Measurements from ENCODE around the gene BICDL2.

Gene BICDL2

DNA sequence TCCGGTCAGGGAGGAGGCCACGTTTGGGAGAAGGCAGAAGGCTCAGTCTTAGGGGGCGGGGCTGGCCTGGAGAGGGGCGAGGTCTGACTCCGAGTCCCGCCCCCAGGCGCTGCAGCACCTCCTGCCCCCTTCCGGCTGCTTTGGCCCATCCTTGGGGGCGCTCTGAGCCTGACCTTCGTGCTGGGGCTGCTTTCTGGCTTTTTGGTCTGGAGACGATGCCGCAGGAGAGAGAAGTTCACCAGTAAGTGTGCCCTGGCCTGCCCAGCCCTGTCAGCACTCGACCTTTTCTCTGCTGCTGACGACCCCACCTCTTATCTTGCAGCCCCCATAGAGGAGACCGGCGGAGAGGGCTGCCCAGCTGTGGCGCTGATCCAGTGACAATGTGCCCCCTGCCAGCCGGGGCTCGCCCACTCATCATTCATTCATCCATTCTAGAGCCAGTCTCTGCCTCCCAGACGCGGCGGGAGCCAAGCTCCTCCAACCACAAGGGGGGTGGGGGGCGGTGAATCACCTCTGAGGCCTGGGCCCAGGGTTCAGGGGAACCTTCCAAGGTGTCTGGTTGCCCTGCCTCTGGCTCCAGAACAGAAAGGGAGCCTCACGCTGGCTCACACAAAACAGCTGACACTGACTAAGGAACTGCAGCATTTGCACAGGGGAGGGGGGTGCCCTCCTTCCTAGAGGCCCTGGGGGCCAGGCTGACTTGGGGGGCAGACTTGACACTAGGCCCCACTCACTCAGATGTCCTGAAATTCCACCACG, 15.1 kb downstream of the BICDL2 start (continued):
- no peak for TF ChIP-seq ZNF768 (tag by site-specific recombination; IDR thresholded peaks at IDR 0.05)
- TF ChIP-seq ZNF23 (tag by site-specific recombination; IDR thresholded peaks at IDR 0.05; ENCODE audit: borderline replicate concordance): no peak
- TF ChIP-seq RBAK (tag by site-specific recombination; IDR thresholded peaks at IDR 0.05): no peak
- no peak for TF ChIP-seq ZNF624 (tag by site-specific recombination; IDR thresholded peaks at IDR 0.05)
- no peak for TF ChIP-seq ZBTB7A (tag by site-specific recombination; IDR thresholded peaks at IDR 0.05; ENCODE audit: low read depth)
- TF ChIP-seq ZNF747 (tag by site-specific recombination; IDR thresholded peaks at IDR 0.05): no peak
- TF ChIP-seq ZNF514 (tag by site-specific recombination; IDR thresholded peaks at IDR 0.05): no peak
- no peak for TF ChIP-seq ZSCAN16 (tag by site-specific recombination; IDR thresholded peaks at IDR 0.05)
- no peak for TF ChIP-seq KLF17 (tag by site-specific recombination; IDR thresholded peaks at IDR 0.05)
- TF ChIP-seq ZNF2 (tag by site-specific recombination; IDR thresholded peaks at IDR 0.05): peak; percentile 17
- no peak for TF ChIP-seq ZNF843 (tag by site-specific recombination; IDR thresholded peaks at IDR 0.05)
- TF ChIP-seq ZNF423 (tag by site-specific recombination; IDR thresholded peaks at IDR 0.05): no peak
- TF ChIP-seq, protein P1, sequence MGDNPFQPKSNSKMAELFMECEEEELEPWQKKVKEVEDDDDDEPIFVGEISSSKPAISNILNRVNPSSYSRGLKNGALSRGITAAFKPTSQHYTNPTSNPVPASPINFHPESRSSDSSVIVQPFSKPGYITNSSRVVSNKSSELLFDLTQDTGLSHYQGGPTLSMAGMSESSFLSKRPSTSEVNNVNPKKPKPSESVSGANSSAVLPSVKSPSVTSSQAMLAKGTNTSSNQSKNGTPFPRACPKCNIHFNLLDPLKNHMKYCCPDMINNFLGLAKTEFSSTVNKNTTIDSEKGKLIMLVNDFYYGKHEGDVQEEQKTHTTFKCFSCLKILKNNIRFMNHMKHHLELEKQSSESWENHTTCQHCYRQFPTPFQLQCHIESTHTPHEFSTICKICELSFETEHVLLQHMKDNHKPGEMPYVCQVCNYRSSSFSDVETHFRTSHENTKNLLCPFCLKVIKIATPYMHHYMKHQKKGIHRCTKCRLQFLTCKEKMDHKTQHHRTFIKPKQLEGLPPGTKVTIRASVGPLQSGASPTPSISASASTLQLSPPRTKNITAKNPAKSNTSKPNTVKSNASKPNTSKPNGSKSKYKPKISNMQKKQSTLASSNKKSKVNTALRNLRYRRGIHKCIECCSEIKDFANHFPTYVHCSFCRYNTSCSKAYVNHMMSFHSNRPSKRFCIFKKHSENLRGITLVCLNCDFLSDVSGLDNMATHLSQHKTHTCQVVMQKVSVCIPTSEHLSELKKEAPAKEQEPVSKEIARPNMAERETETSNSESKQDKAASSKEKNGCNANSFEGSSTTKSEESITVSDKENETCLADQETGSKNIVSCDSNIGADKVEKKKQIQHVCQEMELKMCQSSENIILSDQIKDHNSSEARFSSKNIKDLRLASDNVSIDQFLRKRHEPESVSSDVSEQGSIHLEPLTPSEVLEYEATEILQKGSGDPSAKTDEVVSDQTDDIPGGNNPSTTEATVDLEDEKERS (tag by site-specific recombination; IDR thresholded peaks at IDR 0.05): no peak
- TF ChIP-seq, protein P2, sequence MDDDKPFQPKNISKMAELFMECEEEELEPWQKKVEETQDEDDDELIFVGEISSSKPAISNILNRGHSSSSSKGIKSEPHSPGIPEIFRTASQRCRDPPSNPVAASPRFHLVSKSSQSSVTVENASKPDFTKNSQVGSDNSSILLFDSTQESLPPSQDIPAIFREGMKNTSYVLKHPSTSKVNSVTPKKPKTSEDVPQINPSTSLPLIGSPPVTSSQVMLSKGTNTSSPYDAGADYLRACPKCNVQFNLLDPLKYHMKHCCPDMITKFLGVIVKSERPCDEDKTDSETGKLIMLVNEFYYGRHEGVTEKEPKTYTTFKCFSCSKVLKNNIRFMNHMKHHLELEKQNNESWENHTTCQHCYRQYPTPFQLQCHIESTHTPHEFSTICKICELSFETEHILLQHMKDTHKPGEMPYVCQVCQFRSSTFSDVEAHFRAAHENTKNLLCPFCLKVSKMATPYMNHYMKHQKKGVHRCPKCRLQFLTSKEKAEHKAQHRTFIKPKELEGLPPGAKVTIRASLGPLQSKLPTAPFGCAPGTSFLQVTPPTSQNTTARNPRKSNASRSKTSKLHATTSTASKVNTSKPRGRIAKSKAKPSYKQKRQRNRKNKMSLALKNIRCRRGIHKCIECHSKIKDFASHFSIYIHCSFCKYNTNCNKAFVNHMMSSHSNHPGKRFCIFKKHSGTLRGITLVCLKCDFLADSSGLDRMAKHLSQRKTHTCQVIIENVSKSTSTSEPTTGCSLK (tag by site-specific recombination; IDR thresholded peaks at IDR 0.05): no peak
- no peak for TF ChIP-seq ZXDB (tag by site-specific recombination; IDR thresholded peaks at IDR 0.05)
- TF ChIP-seq REPIN1 (tag by site-specific recombination; IDR thresholded peaks at IDR 0.05; ENCODE audit: low read depth): no peak
- TF ChIP-seq ZNF48 (tag by site-specific recombination; IDR thresholded peaks at IDR 0.05): no peak
- peak; percentile 22; the same call in 1 of the 2 replicates for TF ChIP-seq ZNF394 (tag by site-specific recombination; IDR thresholded peaks at IDR 0.05; ENCODE audit: borderline replicate concordance)
- TF ChIP-seq EGR2 (tag by site-specific recombination; IDR thresholded peaks at IDR 0.05; ENCODE audit: low read depth): peak; percentile 68
- no peak for TF ChIP-seq ZBTB8A (tag by site-specific recombination; IDR thresholded peaks at IDR 0.05)
- TF ChIP-seq PRDM4 (tag by site-specific recombination; IDR thresholded peaks at IDR 0.05): no peak
- peak; percentile 87 for TF ChIP-seq SP7 (tag by site-specific recombination; IDR thresholded peaks at IDR 0.05)
- TF ChIP-seq ZNF133 (tag by site-specific recombination; IDR thresholded peaks at IDR 0.05): no peak
- no peak for TF ChIP-seq ZNF202 (tag by site-specific recombination; IDR thresholded peaks at IDR 0.05; ENCODE audit: borderline replicate concordance)
- TF ChIP-seq ZNF175 (tag by site-specific recombination; IDR thresholded peaks at IDR 0.05): no peak
- TF ChIP-seq ZBTB17 (tag by site-specific recombination; IDR thresholded peaks at IDR 0.05): peak; percentile 48
- TF ChIP-seq ZNF488 (tag by site-specific recombination; IDR thresholded peaks at IDR 0.05): no peak
- no peak for TF ChIP-seq ZNF146 (tag by site-specific recombination; IDR thresholded peaks at IDR 0.05)
- TF ChIP-seq ZNF521 (tag by site-specific recombination; IDR thresholded peaks at IDR 0.05): no peak
- TF ChIP-seq ZNF24 (tag by site-specific recombination; IDR thresholded peaks at IDR 0.05): peak; percentile 96
- TF ChIP-seq ZNF571 (tag by site-specific recombination; IDR thresholded peaks at IDR 0.05): no peak

All from HEK293 (cell line).